Testis (tissue), 3 donors: ENCODE measurements around the gene CLIP1. TPM values are rescaled to one million over a fixed set of nuclear protein-coding genes. Genes with fewer than 3 reads are reported as not detected.

Experiments used
- DNase-seq: peaks from one replicate; pipeline ENCODE4 v3.0.0-alpha.2; 2019
- H3K27ac ChIP-seq, 2 donors: fragments of 200-600 bp; sonication (generic); one replicate each; pipeline ENCODE4 v1.5.1; 2019
- H3K27me3 ChIP-seq: fragments of 200-600 bp; sonication (generic); one replicate; pipeline ENCODE4 v1.5.1; 2019
- H3K36me3 ChIP-seq: fragments of 200-600 bp; sonication (generic); one replicate; pipeline ENCODE4 v1.5.1; 2017; ENCODE audit warnings: low read depth; ENCODE audit errors: missing control alignments
- H3K4me1 ChIP-seq: fragments of 200-600 bp; sonication (generic); one replicate; pipeline ENCODE4 v1.5.1; 2019
- H3K4me3 ChIP-seq, 2 donors: fragments of 200-600 bp; sonication (generic); one replicate each; pipeline ENCODE4 v1.5.1; 2017 to 2019
- H3K9me3 ChIP-seq: fragments of 200-600 bp; sonication (generic); one replicate; pipeline ENCODE4 v1.5.1; 2017
- POLR2A ChIP-seq: fragments of 450-650 bp; IDR thresholded peaks from one replicate; pipeline ENCODE4 v1.6.1; 2017; ENCODE audit warnings: antibody characterized with exemption, mild to moderate bottlenecking, moderate library complexity
- WGBS, 2 donors: methylation state at CpG; one replicate each; pipeline ENCODE4 v1.1.5; 2018; 5-methylcytosine and 5-hydroxymethylcytosine counted together
- intact Hi-C: fragments of 100-400 bp; cut with DNase I; formaldehyde crosslinking; loops from one replicate; pipeline ENCODE4 v1.15.1; 2023; ENCODE audit warnings: low total_unique reads
- polyA plus RNA-seq: library from polyadenylated mRNA; stranded (reverse); fragments of 350-450 nt; fragmentation: Illumina TruSeq; extraction: RNeasy Lipid Tissue Mini Kit (QIAGEN cat#74804); gene quantifications from one replicate; pipeline ENCODE4 v1.2.3, GENCODE V29; 2014; ENCODE audit warnings: low read depth, low replicate concordance; ENCODE audit not compliant: insufficient read depth
- total RNA-seq, 2 donors: library from RNA; depleted of rRNA; stranded (reverse); fragments of >200 nt; gene quantifications; one replicate each; pipeline ENCODE4 v1.2.3, GENCODE V29; 2016
- TF ChIP-seq, protein P1 (sequence below), 3 experiments: fragments of 450-650 bp in 2 of 3; fragments of 200-600 bp in 1 of 3; sonication (generic) in 1 of 3; IDR thresholded peaks; one replicate each; pipeline ENCODE4 v1.5.1; 2016 to 2019; ENCODE audit warnings: antibody characterized with exemption in 3 of 3, mild to moderate bottlenecking in 2 of 3, moderate library complexity in 1 of 3

CLIP1 gene
- total and polyA plus RNA-seq, 3 donors from 2014 or later, result 25.1 to 66.5 (median 51.9) TPM

DNA sequence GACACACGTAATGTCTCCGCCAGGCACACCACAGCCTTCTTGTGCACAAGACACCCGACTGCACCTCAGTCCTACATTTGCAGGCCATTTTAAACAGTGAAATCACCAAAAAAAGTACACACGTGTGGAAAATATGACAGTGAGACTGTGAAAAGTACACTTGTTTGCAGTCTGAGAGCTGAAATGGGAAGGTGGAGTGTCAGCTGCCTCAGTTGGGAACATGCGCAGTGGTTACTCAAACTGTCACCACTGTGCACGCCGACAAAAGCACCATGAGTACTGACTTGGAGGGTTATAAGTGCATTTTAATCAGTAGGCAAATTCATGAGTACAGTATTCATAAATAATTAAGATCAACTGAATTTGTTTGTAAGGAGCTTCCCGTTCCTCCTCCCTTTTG lies 171.9 kb downstream of the CLIP1 start:
- Histone ChIP-seq H3K36me3 (no peaks in the 10 kb centered on the region), H3K27ac (no peak overlapping the region), H3K9me3 (no peaks in the 10 kb centered on the region), H3K4me1 (no peaks in the 10 kb centered on the region), H3K4me3 (no peak overlapping the region), H3K27me3 (no peaks in the 10 kb centered on the region)
- 92 to 94% methylated on average over 8 of the region's 8 CpGs for WGBS, 2 donors
- intact Hi-C loops, result no loop called here
- DNase-seq, result no peak
- TF ChIP-seq, protein P1, sequence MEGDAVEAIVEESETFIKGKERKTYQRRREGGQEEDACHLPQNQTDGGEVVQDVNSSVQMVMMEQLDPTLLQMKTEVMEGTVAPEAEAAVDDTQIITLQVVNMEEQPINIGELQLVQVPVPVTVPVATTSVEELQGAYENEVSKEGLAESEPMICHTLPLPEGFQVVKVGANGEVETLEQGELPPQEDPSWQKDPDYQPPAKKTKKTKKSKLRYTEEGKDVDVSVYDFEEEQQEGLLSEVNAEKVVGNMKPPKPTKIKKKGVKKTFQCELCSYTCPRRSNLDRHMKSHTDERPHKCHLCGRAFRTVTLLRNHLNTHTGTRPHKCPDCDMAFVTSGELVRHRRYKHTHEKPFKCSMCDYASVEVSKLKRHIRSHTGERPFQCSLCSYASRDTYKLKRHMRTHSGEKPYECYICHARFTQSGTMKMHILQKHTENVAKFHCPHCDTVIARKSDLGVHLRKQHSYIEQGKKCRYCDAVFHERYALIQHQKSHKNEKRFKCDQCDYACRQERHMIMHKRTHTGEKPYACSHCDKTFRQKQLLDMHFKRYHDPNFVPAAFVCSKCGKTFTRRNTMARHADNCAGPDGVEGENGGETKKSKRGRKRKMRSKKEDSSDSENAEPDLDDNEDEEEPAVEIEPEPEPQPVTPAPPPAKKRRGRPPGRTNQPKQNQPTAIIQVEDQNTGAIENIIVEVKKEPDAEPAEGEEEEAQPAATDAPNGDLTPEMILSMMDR (IDR thresholded peaks at IDR 0.05), result no peak
- TF ChIP-seq POLR2A, result no peak

DNA sequence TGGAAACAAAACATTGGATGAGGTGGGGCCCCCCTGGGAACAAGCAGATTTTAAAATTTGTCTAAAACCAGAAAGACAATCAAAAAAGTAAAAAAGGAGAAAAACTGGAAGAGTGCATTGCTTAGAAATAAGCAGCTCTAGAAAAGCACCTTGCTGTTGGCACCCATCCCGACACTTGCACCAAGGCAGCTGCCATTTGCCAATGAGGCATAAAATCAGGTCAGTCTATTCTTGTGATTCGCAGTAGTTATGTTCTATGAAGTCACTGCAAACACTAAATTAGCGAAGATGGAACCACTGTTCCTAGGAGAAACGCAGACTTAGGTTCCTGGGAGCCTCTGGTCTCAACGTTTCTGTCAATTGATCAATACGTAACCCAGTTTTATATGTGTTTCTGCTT lies 172.4 kb downstream of the CLIP1 start:
- no peaks in the 10 kb centered on the region for H3K27me3 ChIP-seq

GRCh38 chr12:122245553-122245952 lies 176.9 kb downstream of the CLIP1 start:
- Histone ChIP-seq H3K4me3 (no peak overlapping the region), H3K36me3 (no peaks in the 10 kb centered on the region), H3K27me3 (no peaks in the 10 kb centered on the region), H3K27ac (no peak overlapping the region), H3K9me3 (no peaks in the 10 kb centered on the region), H3K4me1 (no peaks in the 10 kb centered on the region)
- WGBS, 2 donors, result 96 to 100% methylated on average over 1 of the region's 1 CpG
- intact Hi-C loops, result no loop called here
- no peak for DNase-seq
- TF ChIP-seq, protein P1 (IDR thresholded peaks at IDR 0.05), result no peak
- no peak for TF ChIP-seq POLR2A

More for the DNA sequence above, 172.4 kb downstream of the CLIP1 start:
- Histone ChIP-seq H3K4me3 (no peak overlapping the region), H3K9me3 (no peaks in the 10 kb centered on the region), H3K27ac (no peak overlapping the region), H3K4me1 (no peaks in the 10 kb centered on the region), H3K36me3 (no peaks in the 10 kb centered on the region)
- TF ChIP-seq POLR2A, result no peak
- TF ChIP-seq, protein P1 (IDR thresholded peaks at IDR 0.05), result no peak
- DNase-seq, result no peak
- intact Hi-C loops, result no loop called here
- WGBS, 2 donors, result 91 to 96% methylated on average over 6 of the region's 6 CpGs

DNA sequence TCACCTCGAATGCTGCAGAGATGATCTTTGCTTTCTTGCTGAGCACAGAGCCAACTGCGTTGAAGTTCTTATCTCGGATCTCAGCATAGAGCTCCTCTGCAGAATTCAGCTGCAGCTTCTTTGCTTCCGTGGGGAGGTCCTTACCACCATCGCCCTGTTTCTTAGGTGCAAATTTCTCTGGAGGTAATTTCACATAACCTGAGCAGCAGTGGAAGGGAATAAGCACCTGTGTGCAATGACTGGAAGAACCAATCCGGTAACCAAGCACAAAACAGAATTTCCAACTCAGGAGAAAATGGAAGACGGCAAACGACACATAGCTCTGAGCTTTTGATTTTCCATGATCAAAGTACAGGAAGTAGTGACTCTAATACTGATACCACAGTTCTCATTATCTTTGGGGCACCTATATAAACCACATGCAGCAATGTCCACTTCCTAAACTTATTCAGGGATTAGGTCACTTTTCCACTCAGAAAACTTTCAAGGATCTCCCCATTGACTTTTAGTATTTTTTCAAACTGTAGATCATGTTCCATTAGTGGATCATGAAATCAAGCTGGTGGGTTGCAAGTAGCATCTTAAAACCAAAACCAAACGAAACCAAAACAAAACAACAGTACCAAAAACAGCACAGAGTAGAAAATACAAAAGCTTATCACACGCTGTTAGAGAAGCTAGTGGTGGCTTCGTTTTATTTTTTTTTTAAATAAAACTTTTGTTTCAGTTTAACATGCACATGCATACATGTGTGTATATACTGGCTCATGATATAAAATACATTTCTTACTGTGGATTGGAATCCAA lies 177.7 kb downstream of the CLIP1 start:
- 88 to 90% methylated on average over 11 of the region's 11 CpGs for WGBS, 2 donors

More for the DNA sequence above, 177.7 kb downstream of the CLIP1 start:
- Histone ChIP-seq H3K27ac (no peak overlapping the region), H3K4me1 (no peaks in the 10 kb centered on the region), H3K27me3 (no peaks in the 10 kb centered on the region), H3K9me3 (no peaks in the 10 kb centered on the region), H3K36me3 (no peaks in the 10 kb centered on the region), H3K4me3 (no peak overlapping the region)
- intact Hi-C loops, result no loop called here
- DNase-seq, result no peak
- no peak for TF ChIP-seq POLR2A
- TF ChIP-seq, protein P1 (IDR thresholded peaks at IDR 0.05), result no peak
